ENCODE data around the gene FMNL3.
"Not testable (repeated sequence)": the region's sequence is repeated elsewhere in the genome, so short reads cannot be mapped to it uniquely, and the experiment has no call there.

Gene FMNL3

GRCh38 chr12:49716553-49716952 is 9.3 kb upstream of the FMNL3 start:
- no peak for FAIRE-seq

DNA sequence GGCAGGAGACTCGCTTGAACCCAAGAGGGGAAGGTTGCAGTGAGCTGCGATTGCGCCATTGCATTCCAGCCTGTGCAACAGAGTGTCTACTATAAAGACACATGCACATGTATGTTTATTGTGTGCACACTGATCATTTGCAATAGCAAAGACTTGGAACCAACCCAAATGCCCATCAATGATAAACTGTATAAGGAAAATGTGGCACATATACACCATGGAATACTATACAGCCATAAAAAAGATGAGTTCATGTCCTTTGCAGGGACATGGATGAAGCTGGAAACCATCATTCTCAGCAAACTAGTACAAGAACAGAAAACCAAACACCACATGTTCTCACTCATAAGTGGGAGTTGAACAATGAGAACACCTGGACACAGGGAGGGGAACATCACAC is 6.7 kb upstream of the FMNL3 start:
- FAIRE-seq: not testable (repeated sequence)

DNA sequence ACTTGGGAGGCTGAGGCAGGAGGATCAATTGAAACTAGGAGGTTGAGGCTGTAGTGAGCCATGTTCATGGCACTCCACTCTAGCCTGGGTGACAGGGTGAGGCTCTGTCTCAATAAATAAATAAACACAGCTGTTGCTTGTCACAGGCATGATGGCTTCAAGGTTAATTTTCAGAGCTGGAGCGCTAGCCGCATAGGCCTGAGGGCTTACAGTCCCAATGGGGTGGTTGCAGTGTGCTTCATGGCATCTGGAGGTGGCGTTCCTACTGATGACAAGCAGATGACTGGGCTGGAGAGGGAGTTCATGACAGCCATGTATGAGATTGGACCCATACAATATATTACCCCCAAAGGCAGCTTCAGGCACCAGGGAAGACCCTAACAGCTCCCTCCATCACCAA is 1.6 kb upstream of the FMNL3 start:
- no peak for FAIRE-seq

DNA sequence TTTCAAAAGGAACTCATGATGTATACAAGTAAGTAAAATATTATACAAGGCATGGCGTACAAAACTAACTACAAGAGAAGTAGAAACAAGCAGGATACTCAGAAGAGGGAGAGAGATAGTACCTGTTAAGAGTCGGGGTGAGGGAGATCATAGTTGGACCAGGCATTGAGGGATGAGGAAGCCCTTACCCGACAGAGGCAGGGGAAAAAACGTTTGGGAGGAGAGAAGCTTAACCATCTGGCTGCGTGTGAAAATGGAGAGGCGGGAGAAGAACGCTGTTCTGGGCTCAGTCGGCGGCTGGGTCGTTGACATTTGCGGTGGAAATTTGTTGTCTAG is 575 bp upstream of the FMNL3 start:
- no peak for FAIRE-seq

GRCh38 chr12:49706351-49707127 is 666 bp downstream of the FMNL3 start:
- FAIRE-seq: no peak

DNA sequence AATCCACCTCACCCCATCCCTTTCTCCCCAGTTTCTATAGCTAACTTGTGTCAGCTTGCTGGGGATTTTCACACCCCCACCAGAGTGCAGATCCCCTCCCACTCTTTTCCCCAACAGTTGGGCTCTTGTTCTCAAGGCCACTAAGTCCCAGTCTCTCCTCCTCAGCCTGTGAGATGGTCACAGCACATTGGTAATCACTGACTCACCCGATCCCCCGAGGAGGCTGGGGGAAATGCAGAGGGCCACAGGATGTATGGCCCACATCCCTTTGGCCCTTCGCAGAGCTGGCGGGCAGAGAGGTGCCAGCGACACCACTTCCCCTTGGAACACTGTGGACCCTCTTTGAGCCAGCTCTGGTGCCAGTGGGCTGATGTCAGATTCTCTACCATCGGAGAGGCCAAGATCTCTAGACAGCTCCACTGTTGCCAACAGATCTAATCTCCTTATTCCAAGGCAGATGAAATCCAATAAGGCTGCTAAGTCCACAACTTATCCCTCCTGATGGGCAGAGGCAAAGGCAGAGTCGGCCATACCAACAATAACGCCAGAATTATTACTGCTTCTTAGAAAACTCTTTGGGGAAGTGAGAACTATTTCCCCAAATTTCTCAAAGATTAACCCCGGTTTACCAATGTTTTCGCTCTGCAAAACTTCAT is 1.6 kb downstream of the FMNL3 start:
- no peak for FAIRE-seq

GRCh38 chr12:49703647-49704137 is 3.5 kb downstream of the FMNL3 start:
- no peak for FAIRE-seq

DNA sequence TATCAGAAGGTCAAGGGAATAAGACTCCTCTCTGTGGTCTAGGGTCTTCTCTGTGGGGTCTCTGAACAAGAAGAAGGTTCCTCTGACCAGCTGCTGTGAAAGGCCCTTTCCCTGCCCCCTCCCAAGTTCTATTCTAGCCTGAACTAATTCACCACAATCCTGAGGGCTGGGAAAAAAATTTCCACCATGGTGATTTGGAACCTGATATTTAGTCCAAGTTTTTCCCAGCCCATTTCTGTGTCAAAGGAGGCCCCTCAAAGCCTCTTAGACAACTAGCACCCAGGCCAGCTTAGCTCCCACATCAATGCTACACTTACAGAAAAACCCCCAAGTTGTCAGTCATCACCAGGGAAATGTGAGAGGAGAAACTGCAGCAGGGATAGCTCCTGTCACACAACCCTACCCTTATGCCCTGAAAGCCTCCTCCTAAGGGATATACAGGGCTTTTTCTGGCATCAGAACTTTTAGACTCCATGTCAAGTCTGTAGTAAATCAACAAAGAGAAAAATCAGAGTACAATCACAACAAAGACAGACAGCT is 4.5 kb downstream of the FMNL3 start:
- no peak for FAIRE-seq

DNA sequence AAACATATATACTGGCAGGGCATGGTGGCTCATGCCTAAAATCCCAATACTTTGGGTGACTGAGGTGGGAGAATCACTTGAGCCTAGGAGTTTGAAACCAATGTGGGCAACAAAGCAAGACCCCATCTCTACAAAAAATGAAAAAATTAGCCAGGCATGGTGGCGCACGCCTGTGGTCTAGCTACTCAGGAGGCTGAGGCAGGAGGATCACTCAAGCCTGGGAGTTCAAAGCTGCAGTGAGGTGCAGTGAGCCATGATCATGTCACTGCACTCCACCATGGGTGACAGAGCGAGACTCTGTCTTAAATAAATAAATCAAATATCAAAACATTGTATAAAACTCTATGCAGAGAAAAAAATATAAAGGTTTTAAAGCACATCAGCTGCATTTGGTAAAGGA is 5.2 kb downstream of the FMNL3 start:
- no peak for FAIRE-seq

- FAIRE-seq: no peak
Measured at GRCh38 chr12:49698619-49699545, 8.3 kb downstream of the FMNL3 start.

GRCh38 chr12:49697808-49698207 is 9.4 kb downstream of the FMNL3 start:
- FAIRE-seq: no peak

DNA sequence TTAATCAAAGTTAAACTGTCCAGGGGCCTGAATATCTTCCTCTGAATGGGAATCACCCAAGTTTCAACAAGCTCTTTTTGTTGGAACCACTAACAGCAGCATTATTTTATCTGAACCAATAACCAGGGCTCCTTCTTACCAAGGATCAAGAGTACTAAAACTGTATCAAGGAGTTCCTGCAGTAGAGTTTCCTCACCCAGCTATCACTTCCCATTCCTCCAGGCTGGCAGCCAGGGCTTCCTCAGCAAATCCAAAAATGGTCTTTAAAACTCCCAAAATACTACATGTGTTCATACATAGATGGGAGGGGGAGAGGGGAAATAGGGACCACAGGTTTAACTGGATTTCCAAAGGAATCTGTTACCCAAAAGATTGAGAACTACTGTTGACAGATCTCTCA is 10.5 kb downstream of the FMNL3 start:
- FAIRE-seq: no peak

DNA sequence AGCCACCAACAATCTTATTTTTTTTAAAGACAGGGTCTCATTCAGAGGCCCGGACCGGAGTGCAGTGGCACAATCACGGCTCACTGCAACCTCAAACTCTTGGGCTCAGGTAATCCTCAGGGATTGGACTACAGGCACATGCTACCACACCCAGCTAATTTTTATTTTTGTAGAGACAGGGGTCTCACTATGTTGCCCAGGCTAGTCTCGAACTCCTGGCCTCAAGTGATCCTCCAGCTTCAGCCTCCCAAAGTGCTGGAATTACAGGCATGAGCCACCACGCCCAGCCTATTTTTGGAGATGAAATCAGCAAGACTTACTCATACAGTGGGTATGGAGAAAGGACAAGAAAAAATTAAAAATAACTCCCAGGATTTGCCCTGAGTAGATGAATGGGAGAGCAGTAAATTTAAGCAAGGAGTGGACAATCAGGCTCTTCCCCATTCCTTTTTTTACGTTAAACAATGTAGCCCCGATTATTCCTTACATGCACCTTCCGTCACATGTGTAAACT is 13.2 kb downstream of the FMNL3 start:
- FAIRE-seq: no peak

GRCh38 chr12:49692851-49693250 is 14.4 kb downstream of the FMNL3 start:
- FAIRE-seq: no peak

DNA sequence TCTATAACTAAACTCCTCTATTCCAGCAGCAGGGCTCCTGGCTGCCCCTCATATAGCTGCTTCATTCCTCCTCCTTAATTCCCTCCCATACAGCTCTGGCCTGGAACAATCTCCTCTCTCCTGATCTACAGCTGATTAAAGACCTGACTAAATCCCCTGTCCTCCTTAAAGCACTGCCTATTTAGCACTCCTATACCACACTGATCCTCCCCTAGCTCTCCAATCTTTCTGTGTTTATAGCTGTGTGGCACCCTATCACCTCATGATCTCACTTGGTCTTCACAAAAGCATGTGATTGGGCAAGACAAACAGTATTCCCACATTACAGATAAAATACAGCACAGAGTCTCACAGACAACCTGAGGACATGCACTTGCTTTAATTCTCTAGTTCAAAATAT is 17.4 kb downstream of the FMNL3 start:
- FAIRE-seq: no peak

GRCh38 chr12:49689237-49689636 is 18.0 kb downstream of the FMNL3 start:
- no peak for FAIRE-seq

GRCh38 chr12:49687941-49688340 is 19.3 kb downstream of the FMNL3 start:
- no peak for FAIRE-seq

- FAIRE-seq: no peak
Measured at GRCh38 chr12:49684310-49684854, 22.8 kb downstream of the FMNL3 start.

DNA sequence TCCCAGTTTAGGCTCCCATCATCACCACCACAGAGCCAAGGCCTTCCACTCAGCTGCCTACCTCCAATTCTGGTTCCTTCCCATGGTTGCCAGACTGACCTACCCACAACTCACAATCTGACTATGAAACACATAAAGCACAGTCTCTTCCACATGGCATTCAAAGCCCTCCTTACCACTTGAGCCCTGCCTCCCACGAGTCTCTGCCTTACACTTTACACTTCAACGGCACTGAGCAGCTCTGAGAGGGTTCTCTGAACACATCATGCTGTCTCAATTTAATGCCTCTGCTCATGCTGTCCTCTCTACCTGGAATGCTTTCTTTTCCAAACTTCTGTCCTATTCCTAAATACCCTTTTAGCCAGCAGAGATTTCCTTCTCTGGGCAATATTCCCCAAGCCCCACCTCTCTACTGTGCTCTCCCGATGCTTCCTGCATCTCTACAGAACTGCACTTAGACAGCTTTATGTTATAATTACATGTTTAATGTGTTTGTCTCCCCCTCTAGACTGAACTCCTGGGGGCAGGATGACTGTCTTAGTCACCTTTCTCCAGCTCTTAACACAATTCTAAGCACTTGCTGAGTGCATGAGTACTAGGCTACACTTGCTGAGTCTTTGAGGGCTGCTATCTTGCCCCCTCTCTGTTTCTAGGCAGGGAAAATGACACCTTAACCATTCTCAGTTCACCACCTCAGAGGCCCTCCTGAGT is 23.5 kb downstream of the FMNL3 start:
- no peak for FAIRE-seq

- FAIRE-seq: no peak
Measured at GRCh38 chr12:49680075-49680474, 27.1 kb downstream of the FMNL3 start.

DNA sequence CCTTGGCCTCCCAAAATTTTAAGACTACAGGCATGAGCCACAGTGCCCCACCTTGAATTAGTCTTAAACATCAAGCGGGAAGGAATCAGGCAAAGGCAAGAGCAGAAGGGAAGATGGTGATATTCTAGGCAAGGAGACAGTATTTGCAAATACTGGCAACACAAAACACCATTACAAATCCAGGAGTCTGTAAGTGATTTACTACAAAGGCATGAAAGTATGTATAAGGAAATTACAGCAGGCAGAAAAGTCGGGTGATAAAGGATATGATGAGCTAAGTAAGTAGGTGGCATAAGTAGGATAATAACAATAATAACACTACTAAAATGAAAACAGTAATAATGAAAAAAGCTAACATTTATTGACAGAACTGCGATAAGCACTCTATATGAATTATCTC is 28.5 kb downstream of the FMNL3 start:
- FAIRE-seq: no peak

GRCh38 chr12:49675137-49675536 is 32.1 kb downstream of the FMNL3 start:
- no peak for FAIRE-seq
